HuH-7.5 (cell line): ENCODE measurements around the gene B4GALT6.

ENCODE experiments used
- DNase-seq: peaks from one replicate; pipeline ENCODE4 v3.0.0; 2011; ENCODE audit warnings: low spot score

The B4GALT6 gene

GRCh38 chr18:31631526-31631925 lies 52.9 kb downstream of the B4GALT6 start:
- DNase-seq = no peak

GRCh38 chr18:31630549-31630948 lies 53.8 kb downstream of the B4GALT6 start:
- no peak for DNase-seq

DNA sequence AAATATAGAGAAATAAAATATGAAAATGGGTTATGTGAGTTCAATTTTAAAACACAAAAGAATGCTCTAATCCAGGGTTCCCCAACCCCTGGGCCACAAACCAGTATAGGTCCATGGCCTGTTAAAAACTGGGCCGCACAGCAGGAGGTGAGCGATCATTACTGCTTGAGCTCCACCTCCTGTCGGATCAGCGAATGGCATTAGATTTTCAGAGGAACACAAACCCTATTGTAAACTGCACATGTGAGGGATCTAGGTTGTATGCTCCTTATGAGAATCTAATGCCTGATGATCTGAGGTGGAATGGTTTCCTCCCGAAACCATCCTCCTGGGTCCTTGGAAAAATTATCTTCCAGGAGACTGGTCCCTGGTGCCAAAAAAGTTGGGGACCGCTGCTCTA lies 58.0 kb downstream of the B4GALT6 start:
- DNase-seq = no peak

GRCh38 chr18:31624892-31625640 lies 59.3 kb downstream of the B4GALT6 start:
- DNase-seq = no peak

- no peak for DNase-seq
These were observed 65.1 kb downstream of the B4GALT6 start for GRCh38 chr18:31619291-31619690.

- no peak for DNase-seq
These were observed 65.6 kb downstream of the B4GALT6 start for GRCh38 chr18:31618801-31619200.

- DNase-seq = no peak
These were observed 67.2 kb downstream of the B4GALT6 start for GRCh38 chr18:31617031-31617717.

DNA sequence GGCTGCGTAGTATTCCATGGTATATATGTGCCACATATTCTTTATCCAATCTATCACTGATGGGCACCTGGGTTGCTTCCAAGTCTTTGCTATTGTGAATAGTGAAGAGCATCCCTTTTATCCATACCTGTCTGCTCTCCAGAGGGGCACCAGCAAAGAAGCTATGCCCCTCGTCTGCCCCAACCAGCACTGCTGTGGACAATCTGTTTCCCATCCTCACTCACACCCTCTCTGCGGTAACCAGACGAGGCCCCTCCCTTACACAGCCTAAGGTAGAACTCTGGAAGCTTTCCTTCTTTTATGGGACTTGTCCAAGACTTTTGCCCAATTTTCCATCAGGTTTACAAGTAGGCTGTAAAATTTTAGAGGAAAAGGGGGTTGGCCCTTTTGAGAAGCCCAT lies 67.8 kb downstream of the B4GALT6 start:
- no peak for DNase-seq

DNA sequence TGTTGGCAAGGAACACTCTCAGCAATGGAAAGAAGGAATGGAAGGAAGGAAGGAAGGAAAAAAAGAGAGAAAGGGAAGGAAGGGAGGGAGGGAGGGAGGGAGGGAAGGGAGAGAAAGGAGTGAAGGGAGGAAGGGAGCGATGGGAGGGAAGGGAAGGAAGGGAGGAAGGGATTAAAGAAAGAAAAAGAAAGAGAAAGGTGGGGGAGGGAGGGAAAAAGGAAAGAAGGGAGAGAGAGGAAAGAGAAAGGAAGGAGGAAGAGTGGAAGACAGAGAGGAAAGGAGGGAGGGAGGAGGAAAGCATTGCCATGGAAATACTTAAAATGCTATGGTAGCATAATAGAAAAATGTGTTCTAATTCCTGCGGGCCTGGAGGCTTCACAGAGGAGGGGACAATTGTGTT lies 70.3 kb downstream of the B4GALT6 start:
- DNase-seq = no peak

DNA sequence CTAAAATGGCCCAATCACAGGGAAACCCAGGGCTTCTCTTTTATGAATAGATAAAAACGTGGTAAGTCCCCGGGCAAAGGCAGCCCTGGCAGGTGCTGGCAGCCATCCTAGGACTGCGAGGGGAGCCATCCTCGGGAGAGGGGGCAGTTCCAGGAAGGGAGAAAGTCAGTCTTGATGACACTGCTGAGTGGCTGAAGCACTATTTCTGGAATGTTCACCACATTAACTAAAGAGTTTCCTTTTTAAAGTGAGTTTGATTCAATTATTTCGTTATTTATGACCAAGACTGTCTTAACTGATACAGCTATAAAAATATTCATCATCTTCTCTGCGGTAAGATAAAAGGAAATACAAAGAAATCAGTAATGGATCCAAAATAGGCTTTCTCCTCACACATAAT lies 72.3 kb downstream of the B4GALT6 start:
- DNase-seq = no peak

GRCh38 chr18:31611511-31611910 lies 72.9 kb downstream of the B4GALT6 start:
- DNase-seq = no peak

DNA sequence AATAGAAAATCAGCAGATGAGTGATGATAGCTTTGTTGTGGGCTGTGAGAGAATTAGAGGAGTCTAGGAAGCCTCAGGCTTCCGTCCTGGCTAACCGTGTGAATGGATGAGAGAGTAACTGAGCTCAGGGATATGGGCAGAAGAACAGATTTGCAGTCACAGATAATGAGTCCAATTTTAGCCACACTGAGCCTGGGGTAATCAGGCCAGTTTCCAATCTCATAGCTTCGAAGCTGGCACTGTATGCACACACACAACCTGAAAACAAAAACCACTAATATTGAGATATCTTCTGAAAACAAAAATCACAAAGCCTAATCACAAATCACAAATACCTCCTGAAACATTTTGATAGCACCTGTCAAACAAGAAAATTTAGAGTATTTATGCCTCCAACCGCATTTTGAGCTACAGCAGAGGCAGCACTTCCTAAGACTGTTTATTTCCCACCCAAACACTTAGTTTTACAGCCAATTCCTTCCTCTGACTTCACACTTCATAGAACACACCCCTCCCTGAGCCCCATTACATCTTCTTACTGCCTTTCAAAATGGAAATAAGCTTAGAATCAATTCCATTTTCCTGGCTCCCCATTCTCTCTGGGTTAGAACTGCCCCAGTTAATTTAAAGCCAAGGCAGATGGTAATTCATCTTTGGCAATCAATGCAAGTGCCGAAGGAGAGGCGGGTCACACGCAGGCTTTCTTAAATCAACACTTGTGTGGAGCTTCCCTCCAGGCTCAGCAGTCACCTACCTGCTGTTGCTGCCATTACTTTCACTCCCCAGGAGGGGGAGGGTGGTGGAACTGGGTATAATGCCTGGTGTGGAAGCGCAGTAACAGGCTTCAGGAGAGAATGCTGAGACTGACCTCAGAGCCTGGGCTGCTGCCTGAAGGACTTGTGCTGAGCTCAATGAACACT lies 73.8 kb downstream of the B4GALT6 start:
- DNase-seq = no peak

- DNase-seq = no peak
These were observed 74.5 kb downstream of the B4GALT6 start for GRCh38 chr18:31609886-31610285.

DNA sequence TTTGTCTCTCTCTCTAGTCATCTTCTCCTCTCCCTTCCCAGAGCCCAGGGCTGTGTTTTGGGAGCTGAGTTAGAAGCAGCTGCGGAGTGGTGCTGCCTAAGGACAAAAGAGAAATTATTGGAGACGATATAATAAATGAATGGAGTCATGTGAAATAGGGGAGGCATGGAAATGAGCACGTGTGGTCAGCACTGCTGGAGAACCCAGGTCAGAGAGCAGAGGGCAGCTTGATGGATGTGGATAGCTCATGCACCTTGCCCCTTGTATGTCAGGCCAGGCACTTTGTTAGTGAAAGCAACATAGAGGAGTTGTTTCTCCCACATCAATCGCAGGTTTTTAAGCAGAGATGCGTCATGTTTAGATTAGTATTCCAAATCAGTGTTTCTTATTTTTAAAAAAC lies 77.0 kb downstream of the B4GALT6 start:
- DNase-seq = no peak

DNA sequence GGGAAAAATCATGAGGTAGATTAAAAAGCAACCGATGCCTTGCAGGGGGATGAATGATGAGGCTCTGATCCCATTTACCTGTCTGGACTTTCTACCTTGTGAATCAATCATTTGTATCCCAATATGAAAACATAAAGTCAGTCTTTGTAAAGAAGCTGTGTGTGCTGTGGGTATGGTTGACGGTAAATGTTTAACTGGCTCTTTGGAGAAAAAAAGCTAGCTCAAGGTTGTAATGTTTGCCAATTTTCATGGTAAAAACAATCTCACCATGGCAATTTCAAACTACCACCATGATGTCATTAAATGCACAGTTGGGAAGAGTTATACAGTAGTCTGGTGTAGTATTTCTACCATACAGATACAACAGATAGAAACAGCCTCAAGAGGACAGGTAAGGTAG lies 78.1 kb downstream of the B4GALT6 start:
- no peak for DNase-seq

DNA sequence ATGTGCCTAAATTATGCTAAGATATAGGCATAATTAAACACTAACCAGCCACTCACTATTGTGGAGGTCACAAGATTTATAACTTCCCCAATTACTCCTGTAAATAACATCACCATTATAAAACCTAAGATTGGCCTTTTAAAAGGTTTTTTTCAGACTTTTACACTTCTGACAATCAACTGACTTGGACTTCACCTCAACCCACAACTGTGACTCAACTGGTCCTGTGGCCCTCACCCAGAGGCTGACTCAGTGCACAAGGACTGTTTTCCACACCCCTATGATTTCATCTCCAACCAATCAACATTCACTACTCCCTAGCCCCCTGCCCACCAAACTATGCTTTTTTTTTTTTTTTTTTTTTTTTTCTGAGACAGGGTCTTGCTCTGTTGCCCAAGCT lies 81.1 kb downstream of the B4GALT6 start:
- no peak for DNase-seq

GRCh38 chr18:31598021-31598805 lies 86.2 kb downstream of the B4GALT6 start:
- no peak for DNase-seq

GRCh38 chr18:31596081-31596872 lies 88.1 kb downstream of the B4GALT6 start:
- no peak for DNase-seq

GRCh38 chr18:31595121-31595771 lies 89.1 kb downstream of the B4GALT6 start:
- no peak for DNase-seq

DNA sequence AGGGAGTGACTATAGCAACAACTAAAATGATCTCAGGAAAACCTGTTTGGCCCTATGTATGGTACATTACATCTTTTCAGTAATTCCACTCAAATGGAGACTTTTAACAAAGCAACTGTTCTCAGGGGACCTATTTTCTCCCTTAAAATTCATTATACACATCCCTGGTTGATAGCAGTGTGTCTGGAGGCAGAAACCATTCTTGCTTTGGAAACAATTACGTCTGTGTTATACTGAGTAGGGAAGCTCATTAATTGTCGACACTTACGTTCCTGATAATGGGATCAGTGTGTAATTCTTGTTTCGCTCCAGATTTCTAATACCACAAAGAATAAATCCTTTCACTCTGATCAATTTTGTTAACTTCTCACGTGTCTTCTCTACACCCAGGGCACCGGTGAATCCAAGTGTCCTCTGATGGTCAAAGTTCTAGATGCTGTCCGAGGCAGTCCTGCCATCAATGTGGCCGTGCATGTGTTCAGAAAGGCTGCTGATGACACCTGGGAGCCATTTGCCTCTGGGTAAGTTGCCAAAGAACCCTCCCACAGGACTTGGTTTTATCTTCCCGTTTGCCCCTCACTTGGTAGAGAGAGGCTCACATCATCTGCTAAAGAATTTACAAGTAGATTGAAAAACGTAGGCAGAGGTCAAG lies 91.7 kb downstream of the B4GALT6 start:
- no peak for DNase-seq
